ENCODE data around the gene VEZT. TPM values are rescaled to one million over a fixed set of nuclear protein-coding genes. Genes with fewer than 3 reads are reported as not detected.

Gene VEZT
- polyA plus RNA-seq, 1 donor from 2014 or later: 219 TPM

GRCh38 chr12:95184121-95184520 is 33.5 kb upstream of the VEZT start:
- no peak overlapping the region for H2AFZ ChIP-seq (ENCODE audit: low read depth, low read length)
- no peak overlapping the region for H3K4me2 ChIP-seq (ENCODE audit: low read length)
- no peaks in the 10 kb centered on the region for H3K27me3 ChIP-seq (ENCODE audit: insufficient read depth, low read depth, low read length)
- H3K9me3 ChIP-seq (ENCODE audit: low read length): no peaks in the 10 kb centered on the region
- H4K20me1 ChIP-seq (ENCODE audit: insufficient read depth): no peaks in the 10 kb centered on the region
- TF ChIP-seq SMC3 (conservative IDR thresholded peaks at IDR 0.05; ENCODE audit: poor library complexity): no peak
- TF ChIP-seq, protein P1, sequence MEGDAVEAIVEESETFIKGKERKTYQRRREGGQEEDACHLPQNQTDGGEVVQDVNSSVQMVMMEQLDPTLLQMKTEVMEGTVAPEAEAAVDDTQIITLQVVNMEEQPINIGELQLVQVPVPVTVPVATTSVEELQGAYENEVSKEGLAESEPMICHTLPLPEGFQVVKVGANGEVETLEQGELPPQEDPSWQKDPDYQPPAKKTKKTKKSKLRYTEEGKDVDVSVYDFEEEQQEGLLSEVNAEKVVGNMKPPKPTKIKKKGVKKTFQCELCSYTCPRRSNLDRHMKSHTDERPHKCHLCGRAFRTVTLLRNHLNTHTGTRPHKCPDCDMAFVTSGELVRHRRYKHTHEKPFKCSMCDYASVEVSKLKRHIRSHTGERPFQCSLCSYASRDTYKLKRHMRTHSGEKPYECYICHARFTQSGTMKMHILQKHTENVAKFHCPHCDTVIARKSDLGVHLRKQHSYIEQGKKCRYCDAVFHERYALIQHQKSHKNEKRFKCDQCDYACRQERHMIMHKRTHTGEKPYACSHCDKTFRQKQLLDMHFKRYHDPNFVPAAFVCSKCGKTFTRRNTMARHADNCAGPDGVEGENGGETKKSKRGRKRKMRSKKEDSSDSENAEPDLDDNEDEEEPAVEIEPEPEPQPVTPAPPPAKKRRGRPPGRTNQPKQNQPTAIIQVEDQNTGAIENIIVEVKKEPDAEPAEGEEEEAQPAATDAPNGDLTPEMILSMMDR (IDR thresholded peaks at IDR 0.05; ENCODE audit: poor library complexity, severe bottlenecking): no peak
- TF ChIP-seq REST (IDR thresholded peaks at IDR 0.05; ENCODE audit: borderline replicate concordance): no peak
- no peak for TF ChIP-seq RAD21 (conservative IDR thresholded peaks at IDR 0.05)
- no peaks in the 10 kb centered on the region for H3K79me2 ChIP-seq (replicated peaks; ENCODE audit: insufficient read depth, low read length)
- H3F3A ChIP-seq (ENCODE audit: insufficient read depth, low read length, poor library complexity, severe bottlenecking): no peaks in the 10 kb centered on the region
- no peak overlapping the region for H3K27ac ChIP-seq (ENCODE audit: low read length)
- no peaks in the 10 kb centered on the region for H3K9me2 ChIP-seq (ENCODE audit: insufficient read depth, low read length)
- H3K4me3 ChIP-seq (ENCODE audit: low read length): no peak overlapping the region
- no peak overlapping the region for H3K9ac ChIP-seq (ENCODE audit: low read length)
- H3K36me3 ChIP-seq (ENCODE audit: insufficient read depth, low read length): peaks cover 2% of the 10 kb centered on the region

DNA sequence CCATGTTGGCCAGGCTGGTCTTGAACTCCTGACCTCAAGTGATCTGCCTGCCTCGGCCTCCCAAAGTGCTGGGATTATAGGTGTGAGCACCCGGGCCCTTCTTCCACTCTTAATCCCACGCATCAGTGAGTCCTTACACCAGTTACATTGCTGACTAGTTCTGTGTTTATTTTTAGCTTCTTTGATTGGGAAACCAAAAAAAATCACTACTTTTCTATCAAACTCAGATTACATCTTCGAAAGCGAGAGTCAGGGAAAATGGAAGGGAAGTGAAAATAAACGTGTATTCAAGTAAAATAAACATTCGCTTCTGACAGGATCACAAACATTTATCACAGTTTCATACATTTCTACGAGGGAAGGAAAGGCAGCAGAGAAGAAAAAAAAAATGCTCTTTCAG is 32.5 kb upstream of the VEZT start:
- Histone ChIP-seq H3K9me2 (ENCODE audit: insufficient read depth, low read length) (no peaks in the 10 kb centered on the region), H3K9ac (ENCODE audit: low read length) (no peak overlapping the region), H4K20me1 (ENCODE audit: insufficient read depth) (no peaks in the 10 kb centered on the region), H3K27me3 (ENCODE audit: insufficient read depth, low read depth, low read length) (no peaks in the 10 kb centered on the region), H2AFZ (ENCODE audit: low read depth, low read length) (no peak overlapping the region), H3K36me3 (ENCODE audit: insufficient read depth, low read length) (peaks cover 4% of the 10 kb centered on the region), H3K79me2 (replicated peaks; ENCODE audit: insufficient read depth, low read length) (no peaks in the 10 kb centered on the region), H3K4me2 (ENCODE audit: low read length) (no peak overlapping the region), H3K4me3 (ENCODE audit: low read length) (no peak overlapping the region), H3F3A (ENCODE audit: insufficient read depth, low read length, poor library complexity, severe bottlenecking) (no peaks in the 10 kb centered on the region), H3K27ac (ENCODE audit: low read length) (no peak overlapping the region), H3K9me3 (ENCODE audit: low read length) (no peaks in the 10 kb centered on the region)
- TF ChIP-seq SMC3 (conservative IDR thresholded peaks at IDR 0.05; ENCODE audit: poor library complexity) (no peak), REST (IDR thresholded peaks at IDR 0.05; ENCODE audit: borderline replicate concordance) (no peak), POLR2AphosphoS5 (IDR thresholded peaks at IDR 0.05) (no peak), EZH2 (IDR thresholded peaks at IDR 0.05; ENCODE audit: borderline replicate concordance, insufficient read depth, low read length, poor library complexity, severe bottlenecking) (no peak), MXI1 (conservative IDR thresholded peaks at IDR 0.05; ENCODE audit: poor library complexity, severe bottlenecking) (no peak), TAF1 (IDR thresholded peaks at IDR 0.05; ENCODE audit: low read depth) (no peak), RAD21 (conservative IDR thresholded peaks at IDR 0.05) (no peak), EP300 (conservative IDR thresholded peaks at IDR 0.05; ENCODE audit: poor library complexity, severe bottlenecking) (no peak)
- TF ChIP-seq, protein P1 (IDR thresholded peaks at IDR 0.05; ENCODE audit: poor library complexity, severe bottlenecking): no peak
